Measurements from ENCODE around the gene IGF2BP1. TPM values are rescaled to one million over a fixed set of nuclear protein-coding genes. Genes with fewer than 3 reads are reported as not detected.
A peak's percentile ranks its signal among the peaks of the same experiment; 100 is the strongest.
"Not testable (repeated sequence)": the region's sequence is repeated elsewhere in the genome, so short reads cannot be mapped to it uniquely, and the experiment has no call there.

Gene IGF2BP1
- total RNA-seq, 4 donors from 2014 or later, result not detected

GRCh38 chr17:49031965-49032928 is 35.1 kb downstream of the IGF2BP1 start:
- 36% methylated on average over 11 of the region's 11 CpGs for WGBS
- Histone ChIP-seq H3K4me3 (no peak overlapping the region), H3K27ac (no peak overlapping the region), H3K36me3 (no peaks in the 10 kb centered on the region), H3K9me3 (no peaks in the 10 kb centered on the region), H3K4me1 (no peaks in the 10 kb centered on the region), H3K27me3 (peaks cover 17% of the 10 kb centered on the region)
- TF ChIP-seq POLR2A (IDR thresholded peaks at IDR 0.05) (no peak), CTCF (IDR thresholded peaks at IDR 0.05) (peak; percentile 2 to 63)
- DNase-seq (ENCODE audit: low spot score in 2 of 2), result no peak

GRCh38 chr17:49035470-49036269 is 38.5 kb downstream of the IGF2BP1 start:
- H3K27ac ChIP-seq, result no peak overlapping the region
- H3K9me3 ChIP-seq, result no peaks in the 10 kb centered on the region
- no peaks in the 10 kb centered on the region for H3K36me3 ChIP-seq
- H3K27me3 ChIP-seq, result peaks cover 25% of the 10 kb centered on the region
- H3K4me1 ChIP-seq, result no peaks in the 10 kb centered on the region
- TF ChIP-seq POLR2A (IDR thresholded peaks at IDR 0.05) (no peak), CTCF (IDR thresholded peaks at IDR 0.05) (peak; percentile 40 to 62)
- WGBS, result 69% methylated on average over 31 of the region's 42 CpGs
- H3K4me3 ChIP-seq, result peak overlapping the region; percentile 29
- no peak for DNase-seq (ENCODE audit: low spot score in 2 of 2)

GRCh38 chr17:49036270-49036626 is 39.1 kb downstream of the IGF2BP1 start:
- H3K36me3 ChIP-seq, result no peaks in the 10 kb centered on the region
- no peak for TF ChIP-seq POLR2AphosphoS5 (IDR thresholded peaks at IDR 0.05)
- DNase-seq (ENCODE audit: low spot score in 2 of 2), result no peak
- H3K4me1 ChIP-seq, result no peaks in the 10 kb centered on the region
- H3K9me3 ChIP-seq, result no peaks in the 10 kb centered on the region
- H3K27ac ChIP-seq, result no peak overlapping the region
- 93% methylated on average over 13 of the region's 13 CpGs for WGBS
- H3K4me3 ChIP-seq, result no peak overlapping the region
- H3K27me3 ChIP-seq, result peaks cover 25% of the 10 kb centered on the region

- Histone ChIP-seq H3K36me3 (no peaks in the 10 kb centered on the region), H3K4me3 (no peak overlapping the region), H3K27me3 (peaks cover 14% of the 10 kb centered on the region), H3K9me3 (no peaks in the 10 kb centered on the region), H3K4me1 (no peaks in the 10 kb centered on the region), H3K27ac (no peak overlapping the region)
- TF ChIP-seq POLR2AphosphoS5 (IDR thresholded peaks at IDR 0.05), result no peak
- TF ChIP-seq EP300 (IDR thresholded peaks at IDR 0.05), result no peak
- TF ChIP-seq POLR2A (IDR thresholded peaks at IDR 0.05), result no peak
- no peak for TF ChIP-seq CTCF (IDR thresholded peaks at IDR 0.05)
- 95% methylated on average over 6 of the region's 8 CpGs for WGBS
- DNase-seq (ENCODE audit: low spot score in 2 of 2), result no peak
These were observed 41.0 kb downstream of the IGF2BP1 start for GRCh38 chr17:49038138-49038537.

GRCh38 chr17:49038544-49038943 is 41.4 kb downstream of the IGF2BP1 start:
- Histone ChIP-seq H3K36me3 (no peaks in the 10 kb centered on the region), H3K9me3 (no peaks in the 10 kb centered on the region), H3K4me1 (no peaks in the 10 kb centered on the region), H3K27ac (no peak overlapping the region), H3K4me3 (no peak overlapping the region), H3K27me3 (peaks cover 19% of the 10 kb centered on the region)
- DNase-seq (ENCODE audit: low spot score in 2 of 2), result no peak
- WGBS, result 77% methylated on average over 2 of the region's 2 CpGs
- no peak for TF ChIP-seq POLR2A (IDR thresholded peaks at IDR 0.05)

- not testable (repeated sequence) for DNase-seq (ENCODE audit: low spot score in 2 of 2); H3K27ac ChIP-seq; H3K4me3 ChIP-seq; H3K4me1 ChIP-seq; H3K9me3 ChIP-seq; H3K36me3 ChIP-seq
- 87% methylated on average over 6 of the region's 6 CpGs for WGBS
- H3K27me3 ChIP-seq, result peaks cover 23% of the 10 kb centered on the region
These were observed 42.3 kb downstream of the IGF2BP1 start for GRCh38 chr17:49039518-49039917.

All from suprapubic skin (tissue), 4 donors.